OCI-LY7 (cell line): Measurements from ENCODE around the gene NT5M. TPM values are rescaled to one million over a fixed set of nuclear protein-coding genes. Genes with fewer than 3 reads are reported as not detected.

Experiments
- BruUV-seq: library from RNA; stranded (reverse); fragments of 400-500 nt; replicated peaks from 2 replicates; lab custom pipeline; 2021; lab: Mats Ljungman, UMichigan
- CTCF ChIA-PET: fragments of 300-600 bp; sonication (Branson Sonifier 250); formaldehyde crosslinking; loops from one replicate; lab custom pipeline; 2022; ENCODE audit warnings: antibody characterized with exemption; ENCODE audit not compliant: unreplicated experiment; lab: Charles Lee
- POLR2A ChIA-PET: fragments of 300-600 bp; sonication (Branson Sonifier 250); formaldehyde crosslinking; loops from one replicate; lab custom pipeline; 2022; ENCODE audit warnings: antibody characterized with exemption; lab: Charles Lee
- DNase-seq: peaks from one replicate; pipeline ENCODE4 v3.0.0-alpha.2; 2015; ENCODE audit warnings: low spot score
- H2AFZ ChIP-seq: fragments of 200-600 bp; sonication (generic), shearing (Covaris generic); 2 replicates; pipeline ENCODE4 v1.6.1; 2014; ENCODE audit warnings: mild to moderate bottlenecking, antibody characterized with exemption, low read length, moderate library complexity
- H3K27ac ChIP-seq: fragments of 200-600 bp; sonication (generic); 2 replicates; pipeline ENCODE4 v1.5.1; 2014; ENCODE audit warnings: mixed run types, low read depth, mild to moderate bottlenecking, moderate library complexity, low read length, inconsistent platforms; ENCODE audit not compliant: poor library complexity, severe bottlenecking
- H3K36me3 ChIP-seq: fragments of 200-600 bp; sonication (generic); 2 replicates; pipeline ENCODE4 v1.6.1; 2014; ENCODE audit warnings: mild to moderate bottlenecking, antibody characterized with exemption, low read length, moderate library complexity, mixed read lengths; ENCODE audit not compliant: insufficient read depth
- H3K4me1 ChIP-seq: fragments of 200-600 bp; sonication (generic); 2 replicates; pipeline ENCODE4 v1.5.1; 2014; ENCODE audit warnings: mild to moderate bottlenecking, low read length; ENCODE audit not compliant: insufficient read depth, poor library complexity, severe bottlenecking
- H3K4me2 ChIP-seq: fragments of 200-600 bp; sonication (generic); 2 replicates; pipeline ENCODE4 v1.6.1; 2014; ENCODE audit warnings: mild to moderate bottlenecking, low read length
- H3K4me3 ChIP-seq: fragments of 200-600 bp; sonication (generic); 2 replicates; pipeline ENCODE4 v1.5.1; 2014; ENCODE audit warnings: mild to moderate bottlenecking, low read depth, low read length; ENCODE audit not compliant: poor library complexity, severe bottlenecking
- H3K79me2 ChIP-seq: fragments of 200-600 bp; sonication (generic); 2 replicates; pipeline ENCODE4 v1.6.1; 2016; ENCODE audit warnings: low read depth, mild to moderate bottlenecking, low read length, moderate library complexity, mixed read lengths; ENCODE audit not compliant: insufficient read depth
- H3K9me2 ChIP-seq: fragments of 200-600 bp; sonication (generic); 2 replicates; pipeline ENCODE4 v1.6.1; 2016; ENCODE audit warnings: mild to moderate bottlenecking, low read length, mixed read lengths; ENCODE audit not compliant: insufficient read depth
- H3K9me3 ChIP-seq: fragments of 200-600 bp; sonication (generic); 2 replicates; pipeline ENCODE4 v1.6.1; 2014; ENCODE audit warnings: mild to moderate bottlenecking, mixed run types, low read length, mixed read lengths
- H4K20me1 ChIP-seq: fragments of 200-600 bp; sonication (generic); 2 replicates; pipeline ENCODE4 v1.6.1; 2014; ENCODE audit warnings: mild to moderate bottlenecking, antibody characterized with exemption, low read length, moderate library complexity, mixed read lengths; ENCODE audit not compliant: insufficient read depth
- CTCF ChIP-seq: fragments of 200-600 bp; sonication (generic); conservative IDR thresholded peaks from 2 replicates; pipeline ENCODE4 v1.5.1; 2014; ENCODE audit warnings: mild to moderate bottlenecking, antibody characterized with exemption, low read length, moderate library complexity, mixed read lengths
- EZH2phosphoT487 ChIP-seq: fragments of 200-600 bp; sonication (generic); IDR thresholded peaks from 2 replicates; pipeline ENCODE4 v1.6.1; 2018; ENCODE audit warnings: low read depth, borderline replicate concordance, mild to moderate bottlenecking, mixed run types, antibody characterized with exemption, low read length, moderate library complexity, mixed read lengths
- intact Hi-C: fragments of 100-400 bp; cut with micrococcal nuclease; formaldehyde crosslinking; loops from one replicate; pipeline ENCODE4 v1.10.0; 2022; ENCODE audit not compliant: unreplicated experiment
- total RNA-seq, 2 experiments: library from RNA; depleted of rRNA in 1 of 2; stranded (reverse); fragments of >200 nt in 1 of 2; shearing (Covaris generic) in 1 of 2; gene quantifications; 2 replicates each; pipeline ENCODE4 v1.2.3, GENCODE V29; 2014 to 2022

Gene NT5M
- total RNA-seq, 2 experiments from 2014 or later = 8.2 to 14.0 TPM

GRCh38 chr17:17313350-17313991, 10.3 kb downstream of the NT5M start:
- H3K79me2 ChIP-seq = no peaks in the 10 kb centered on the region
- no peak overlapping the region for H3K27ac ChIP-seq
- TF ChIP-seq EZH2phosphoT487 = no peak
- TF ChIP-seq CTCF = peak; percentile 83
- peak; percentile 74 for DNase-seq
- ChIA-PET CTCF (no interaction called here), POLR2A (interaction anchor here (1.2 kb wide), 1 partner anchor 37 kb away, joined by 3 read pairs; no protein-coding TSS in a partner anchor)
- no peak overlapping the region for H3K4me3 ChIP-seq
- no peaks in the 10 kb centered on the region for H3K4me1 ChIP-seq
- no peak overlapping the region for H3K4me2 ChIP-seq
- H3K36me3 ChIP-seq = peaks cover 9% of the 10 kb centered on the region; the same call in 1 of the 2 replicates
- no peak overlapping the region for H2AFZ ChIP-seq
- intact Hi-C loops = loop anchor here (1.0 to 10.0 kb wide), 3 partner anchors 49 to 312 kb away; no protein-coding TSS in a partner anchor
- no peaks in the 10 kb centered on the region for H4K20me1 ChIP-seq
- no peaks in the 10 kb centered on the region for H3K9me2 ChIP-seq
- BruUV-seq = no TSS peak
- H3K9me3 ChIP-seq = peaks cover 3% of the 10 kb centered on the region; the same call in 1 of the 2 replicates

- BruUV-seq = TSS peak; percentile 28
- Histone ChIP-seq H3K27ac (no peak overlapping the region), H3K4me3 (no peak overlapping the region), H3K9me3 (peaks cover 3% of the 10 kb centered on the region; the same call in 1 of the 2 replicates), H3K4me1 (no peaks in the 10 kb centered on the region), H2AFZ (no peak overlapping the region), H3K4me2 (no peak overlapping the region), H3K36me3 (no peaks in the 10 kb centered on the region), H4K20me1 (no peaks in the 10 kb centered on the region), H3K9me2 (no peaks in the 10 kb centered on the region), H3K79me2 (no peaks in the 10 kb centered on the region)
- CTCF ChIA-PET = interaction anchor here (0.5 kb wide), 1 partner anchor 14 kb away, joined by 4 read pairs; no protein-coding TSS in a partner anchor
- intact Hi-C loops = loop anchor here (10.0 kb wide), 1 partner anchor 50 kb away; no protein-coding TSS in a partner anchor
- no peak for DNase-seq
- POLR2A ChIA-PET = no interaction called here
- TF ChIP-seq CTCF = no peak
Measured at GRCh38 chr17:17314501-17315071, 11.4 kb downstream of the NT5M start.
